ENCODE results near the gene PSME1. TPM values are rescaled to one million over a fixed set of nuclear protein-coding genes. Genes with fewer than 3 reads are reported as not detected.

The PSME1 gene
- total and polyA plus RNA-seq, 10 of the 15 experiments (the other 5 are each of a cell fraction or from before 2014, with no cell fraction given) = 250 to 1,378 (median 412) TPM

GRCh38 chr14:24146453-24146977 is 10.5 kb downstream of the PSME1 start, which contains the start of gene PSME2 (continued):
- TF ChIP-seq BACH1 (IDR thresholded peaks at IDR 0.05; ENCODE audit: borderline replicate concordance) (no peak), MXI1 (IDR thresholded peaks at IDR 0.05; ENCODE audit: low read depth, low read length) (peak; percentile 96), NBN (IDR thresholded peaks at IDR 0.05) (no peak), ZNF592 (IDR thresholded peaks at IDR 0.05) (no peak), SPI1 (IDR thresholded peaks at IDR 0.05; ENCODE audit: borderline replicate concordance, insufficient read depth, low read depth, low read length) (no peak), REST (IDR thresholded peaks at IDR 0.05; ENCODE audit: low read depth, low read length) (no peak), HDAC6 (IDR thresholded peaks at IDR 0.05; ENCODE audit: unreplicated experiment) (no peak), YY1 (IDR thresholded peaks at IDR 0.05; ENCODE audit: low read depth, low read length) (0 out of 2 replicates have a peak, but pooled peaks have one; percentile 20), FOS (IDR thresholded peaks at IDR 0.05; ENCODE audit: borderline replicate concordance, extremely low read depth, insufficient read length) (no peak), SMC3 (IDR thresholded peaks at IDR 0.05; ENCODE audit: borderline replicate concordance, low read length) (no peak), KAT2A (conservative IDR thresholded peaks at IDR 0.05; ENCODE audit: control insufficient read depth, low read depth, low read length) (no peak), JUNB (IDR thresholded peaks at IDR 0.05) (no peak), PKNOX1 (IDR thresholded peaks at IDR 0.05) (no peak), CHD1 (IDR thresholded peaks at IDR 0.05; ENCODE audit: low read depth, low read length) (no peak), HDGF (IDR thresholded peaks at IDR 0.05) (no peak), ZNF274 (IDR thresholded peaks at IDR 0.05; ENCODE audit: insufficient read depth, insufficient read length) (no peak), IKZF2 (IDR thresholded peaks at IDR 0.05) (peak; percentile 53 to 66; a peak in 2 of 4 replicates), ATF2 (IDR thresholded peaks at IDR 0.05; ENCODE audit: low read length) (no peak), RUNX3 (IDR thresholded peaks at IDR 0.05; ENCODE audit: low read length) (peak; percentile 62; the same call in 1 of the 2 replicates), CHD4 (IDR thresholded peaks at IDR 0.05) (no peak), SIX5 (IDR thresholded peaks at IDR 0.05; ENCODE audit: low read depth, low read length, severe bottlenecking) (no peak), SRF (IDR thresholded peaks at IDR 0.05; ENCODE audit: low read depth in 2 of 2, low read length in 2 of 2) (no peak)
